SU-DHL-6 (cell line): ENCODE results near the gene CHSY3.

Experiments used
- H2AFZ ChIP-seq: fragments of 200-600 bp; sonication (generic); 2 replicates; pipeline ENCODE4 v1.6.1; 2014; ENCODE audit warnings: low read depth, mild to moderate bottlenecking, moderate library complexity, mixed read lengths, antibody characterized with exemption, low read length; ENCODE audit not compliant: severe bottlenecking
- H3F3A ChIP-seq: fragments of 200-600 bp; shearing (Covaris generic); 2 replicates; pipeline ENCODE4 v1.6.0; 2016; ENCODE audit warnings: antibody characterized with exemption, mild to moderate bottlenecking; ENCODE audit not compliant: insufficient read depth
- H3K27ac ChIP-seq: fragments of 200-600 bp; sonication (generic); 2 replicates; pipeline ENCODE4 v1.5.1; 2016; ENCODE audit warnings: low read depth, mild to moderate bottlenecking, low read length, moderate library complexity, mixed read lengths
- H3K27me3 ChIP-seq: fragments of 200-600 bp; sonication (generic), shearing (Covaris generic); 2 replicates; pipeline ENCODE4 v1.6.0; 2014; ENCODE audit warnings: mild to moderate bottlenecking, low read length
- H3K36me3 ChIP-seq: fragments of 200-600 bp; sonication (generic); 2 replicates; pipeline ENCODE4 v1.6.1; 2014; ENCODE audit warnings: mild to moderate bottlenecking, low read length, mixed read lengths
- H3K4me2 ChIP-seq: fragments of 300-600, 200-600 bp; shearing (Covaris generic), sonication (generic); 2 replicates; pipeline ENCODE4 v1.6.0; 2014; ENCODE audit warnings: low read length, low read depth, mild to moderate bottlenecking; ENCODE audit not compliant: poor library complexity, severe bottlenecking
- H3K4me3 ChIP-seq: fragments of 200-600 bp; sonication (generic); 2 replicates; pipeline ENCODE4 v1.5.1; 2014; ENCODE audit warnings: antibody characterized with exemption, low read length, mild to moderate bottlenecking, mixed read lengths; ENCODE audit not compliant: insufficient read depth, poor library complexity, severe bottlenecking
- H3K79me2 ChIP-seq: fragments of 200-600 bp; sonication (generic); 2 replicates; pipeline ENCODE4 v1.6.1; 2014; ENCODE audit warnings: mild to moderate bottlenecking, low read length, moderate library complexity; ENCODE audit not compliant: insufficient read depth
- H3K9ac ChIP-seq: fragments of 200-600 bp; sonication (generic); 2 replicates; pipeline ENCODE4 v1.7.0; 2014; ENCODE audit warnings: mild to moderate bottlenecking, low read length
- H3K9me2 ChIP-seq: fragments of 200-600 bp; sonication (generic); replicated peaks from 2 replicates; pipeline ENCODE4 v1.6.1; 2014; ENCODE audit warnings: low read length; ENCODE audit not compliant: insufficient read depth
- H3K9me3 ChIP-seq: fragments of 200-600 bp; sonication (generic); 2 replicates; pipeline ENCODE4 v1.6.1; 2014; ENCODE audit warnings: low read length, mixed read lengths; ENCODE audit not compliant: insufficient read depth
- H4K20me1 ChIP-seq: fragments of 200-600 bp; sonication (generic); 2 replicates; pipeline ENCODE4 v1.6.1; 2014; ENCODE audit warnings: low read depth, mild to moderate bottlenecking, antibody characterized with exemption, low read length, moderate library complexity, mixed read lengths
- CTCF ChIP-seq: fragments of 200-600 bp; sonication (generic); IDR thresholded peaks from one replicate; pipeline ENCODE4 v1.5.1; 2017; ENCODE audit warnings: antibody characterized with exemption, mild to moderate bottlenecking, low read length, moderate library complexity; ENCODE audit not compliant: insufficient read depth, poor library complexity, severe bottlenecking
- EZH2phosphoT487 ChIP-seq: fragments of 200-600 bp; sonication (generic), shearing (Covaris generic); conservative IDR thresholded peaks from 2 replicates; pipeline ENCODE4 v1.6.1; 2018; ENCODE audit warnings: mild to moderate bottlenecking, antibody characterized with exemption, low read length, moderate library complexity, mixed read lengths

Gene CHSY3

GRCh38 chr5:130077007-130077406, 172.7 kb downstream of the CHSY3 start:
- Histone ChIP-seq H3K27me3 (no peaks in the 10 kb centered on the region), H3K9ac (no peak overlapping the region), H4K20me1 (no peaks in the 10 kb centered on the region), H3F3A (no peaks in the 10 kb centered on the region), H3K9me3 (no peaks in the 10 kb centered on the region), H3K36me3 (no peaks in the 10 kb centered on the region), H3K4me2 (no peak overlapping the region), H3K9me2 (no peaks in the 10 kb centered on the region), H3K79me2 (no peaks in the 10 kb centered on the region), H3K4me3 (no peak overlapping the region), H2AFZ (no peak overlapping the region), H3K27ac (no peak overlapping the region)
- TF ChIP-seq CTCF (no peak), EZH2phosphoT487 (no peak)

- Histone ChIP-seq H4K20me1 (no peaks in the 10 kb centered on the region), H3K4me2 (no peak overlapping the region), H3F3A (no peaks in the 10 kb centered on the region), H3K9me2 (no peaks in the 10 kb centered on the region), H3K27ac (no peak overlapping the region), H3K79me2 (no peaks in the 10 kb centered on the region), H3K9me3 (no peaks in the 10 kb centered on the region), H3K9ac (no peak overlapping the region), H3K27me3 (no peaks in the 10 kb centered on the region), H3K36me3 (no peaks in the 10 kb centered on the region), H2AFZ (no peak overlapping the region), H3K4me3 (no peak overlapping the region)
- TF ChIP-seq CTCF (no peak), EZH2phosphoT487 (no peak)
These were observed 174.4 kb downstream of the CHSY3 start for GRCh38 chr5:130078661-130079060.

- Histone ChIP-seq H3K27ac (no peak overlapping the region), H3K27me3 (no peaks in the 10 kb centered on the region), H3K9ac (no peak overlapping the region), H3K9me3 (no peaks in the 10 kb centered on the region), H3K4me3 (no peak overlapping the region), H3F3A (no peaks in the 10 kb centered on the region), H4K20me1 (no peaks in the 10 kb centered on the region), H2AFZ (no peak overlapping the region), H3K4me2 (no peak overlapping the region), H3K36me3 (no peaks in the 10 kb centered on the region), H3K79me2 (no peaks in the 10 kb centered on the region), H3K9me2 (no peaks in the 10 kb centered on the region)
- no peak for TF ChIP-seq CTCF
- TF ChIP-seq EZH2phosphoT487 = no peak
These were observed 186.5 kb downstream of the CHSY3 start for GRCh38 chr5:130090569-130091270.
